ENCODE data around the gene GRIK5.
A peak's percentile ranks its signal among the peaks of the same experiment; 100 is the strongest.

The GRIK5 gene

DNA sequence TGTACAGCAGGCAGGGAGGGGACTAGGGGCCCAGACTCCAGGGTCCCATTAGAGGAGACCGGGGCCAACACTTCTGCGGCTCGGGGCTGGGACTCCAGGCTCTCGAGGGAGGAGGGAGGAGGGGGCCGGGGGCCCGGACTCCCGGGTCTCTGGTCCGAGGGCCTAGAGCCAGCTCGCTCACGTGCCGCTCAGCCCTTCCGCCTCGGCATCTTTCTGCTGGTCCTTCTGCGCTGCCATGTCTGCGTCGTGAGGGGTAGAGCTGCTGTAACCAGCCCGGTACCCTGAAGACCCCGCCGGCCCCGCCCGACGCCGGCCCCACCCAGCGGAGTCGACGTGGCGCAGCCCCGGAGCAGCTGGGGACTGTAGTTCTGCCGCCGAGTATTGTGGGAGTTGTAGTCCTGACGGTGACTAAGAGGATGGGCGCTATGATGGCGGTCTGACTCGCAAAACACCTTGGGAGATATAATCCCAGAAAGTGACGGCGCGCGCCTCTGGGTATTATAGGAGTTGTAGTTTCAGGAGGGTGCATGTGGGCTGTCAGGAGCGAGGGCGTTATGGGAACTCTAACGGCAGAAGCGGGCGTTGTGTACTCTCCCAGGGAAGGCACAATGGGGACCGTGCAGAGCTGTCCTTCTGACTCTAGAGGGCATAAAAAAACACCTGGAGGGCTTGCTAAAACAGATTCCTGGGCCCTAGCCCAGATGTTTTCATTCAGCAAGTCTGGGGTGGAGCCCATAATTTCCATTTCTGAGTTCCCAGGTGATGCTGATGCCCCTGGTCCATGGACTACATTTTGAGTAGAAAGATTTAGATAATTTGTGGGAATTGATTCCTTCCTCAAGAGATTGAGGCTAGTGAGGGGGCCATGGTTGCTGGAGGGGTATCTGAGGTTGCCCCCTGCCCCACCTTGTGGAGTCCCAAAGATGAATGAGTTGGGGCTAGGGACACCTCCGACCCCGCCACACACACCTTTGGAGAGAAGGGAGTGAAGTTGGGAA is 110.7 kb downstream of the GRIK5 start, which contains the start of gene RABAC1 (continued):
- TF ChIP-seq ZNF513 (tag by site-specific recombination; IDR thresholded peaks at IDR 0.05) = no peak
- TF ChIP-seq WT1 (tag by site-specific recombination; IDR thresholded peaks at IDR 0.05) = 0 out of 2 replicates have a peak, but pooled peaks have one; percentile 8
- no peak for TF ChIP-seq ZNF311 (tag by site-specific recombination; IDR thresholded peaks at IDR 0.05; ENCODE audit: borderline replicate concordance)
- no peak for TF ChIP-seq ZNF155 (tag by site-specific recombination; IDR thresholded peaks at IDR 0.05)
- TF ChIP-seq AEBP2 (tag by site-specific recombination; IDR thresholded peaks at IDR 0.05; ENCODE audit: borderline replicate concordance) = no peak
- TF ChIP-seq ZNF280D (tag by site-specific recombination; IDR thresholded peaks at IDR 0.05) = no peak
- no peak for TF ChIP-seq HOXA7 (CRISPR knock-in tag; IDR thresholded peaks at IDR 0.05; ENCODE audit: borderline replicate concordance)
- TF ChIP-seq ZNF366 (tag by site-specific recombination; conservative IDR thresholded peaks at IDR 0.05) = no peak
- no peak for TF ChIP-seq ZNF510 (tag by site-specific recombination; IDR thresholded peaks at IDR 0.05; ENCODE audit: insufficient replicate concordance)
- no peak for TF ChIP-seq ZNF426 (tag by site-specific recombination; IDR thresholded peaks at IDR 0.05)
- TF ChIP-seq, protein P1, sequence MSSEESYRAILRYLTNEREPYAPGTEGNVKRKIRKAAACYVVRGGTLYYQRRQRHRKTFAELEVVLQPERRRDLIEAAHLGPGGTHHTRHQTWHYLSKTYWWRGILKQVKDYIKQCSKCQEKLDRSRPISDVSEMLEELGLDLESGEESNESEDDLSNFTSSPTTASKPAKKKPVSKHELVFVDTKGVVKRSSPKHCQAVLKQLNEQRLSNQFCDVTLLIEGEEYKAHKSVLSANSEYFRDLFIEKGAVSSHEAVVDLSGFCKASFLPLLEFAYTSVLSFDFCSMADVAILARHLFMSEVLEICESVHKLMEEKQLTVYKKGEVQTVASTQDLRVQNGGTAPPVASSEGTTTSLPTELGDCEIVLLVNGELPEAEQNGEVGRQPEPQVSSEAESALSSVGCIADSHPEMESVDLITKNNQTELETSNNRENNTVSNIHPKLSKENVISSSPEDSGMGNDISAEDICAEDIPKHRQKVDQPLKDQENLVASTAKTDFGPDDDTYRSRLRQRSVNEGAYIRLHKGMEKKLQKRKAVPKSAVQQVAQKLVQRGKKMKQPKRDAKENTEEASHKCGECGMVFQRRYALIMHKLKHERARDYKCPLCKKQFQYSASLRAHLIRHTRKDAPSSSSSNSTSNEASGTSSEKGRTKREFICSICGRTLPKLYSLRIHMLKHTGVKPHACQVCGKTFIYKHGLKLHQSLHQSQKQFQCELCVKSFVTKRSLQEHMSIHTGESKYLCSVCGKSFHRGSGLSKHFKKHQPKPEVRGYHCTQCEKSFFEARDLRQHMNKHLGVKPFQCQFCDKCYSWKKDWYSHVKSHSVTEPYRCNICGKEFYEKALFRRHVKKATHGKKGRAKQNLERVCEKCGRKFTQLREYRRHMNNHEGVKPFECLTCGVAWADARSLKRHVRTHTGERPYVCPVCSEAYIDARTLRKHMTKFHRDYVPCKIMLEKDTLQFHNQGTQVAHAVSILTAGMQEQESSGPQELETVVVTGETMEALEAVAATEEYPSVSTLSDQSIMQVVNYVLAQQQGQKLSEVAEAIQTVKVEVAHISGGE (tag by site-specific recombination; conservative IDR thresholded peaks at IDR 0.05; ENCODE audit: low read depth) = peak; percentile 23; the same call in 1 of the 2 replicates
- TF ChIP-seq, protein P2, sequence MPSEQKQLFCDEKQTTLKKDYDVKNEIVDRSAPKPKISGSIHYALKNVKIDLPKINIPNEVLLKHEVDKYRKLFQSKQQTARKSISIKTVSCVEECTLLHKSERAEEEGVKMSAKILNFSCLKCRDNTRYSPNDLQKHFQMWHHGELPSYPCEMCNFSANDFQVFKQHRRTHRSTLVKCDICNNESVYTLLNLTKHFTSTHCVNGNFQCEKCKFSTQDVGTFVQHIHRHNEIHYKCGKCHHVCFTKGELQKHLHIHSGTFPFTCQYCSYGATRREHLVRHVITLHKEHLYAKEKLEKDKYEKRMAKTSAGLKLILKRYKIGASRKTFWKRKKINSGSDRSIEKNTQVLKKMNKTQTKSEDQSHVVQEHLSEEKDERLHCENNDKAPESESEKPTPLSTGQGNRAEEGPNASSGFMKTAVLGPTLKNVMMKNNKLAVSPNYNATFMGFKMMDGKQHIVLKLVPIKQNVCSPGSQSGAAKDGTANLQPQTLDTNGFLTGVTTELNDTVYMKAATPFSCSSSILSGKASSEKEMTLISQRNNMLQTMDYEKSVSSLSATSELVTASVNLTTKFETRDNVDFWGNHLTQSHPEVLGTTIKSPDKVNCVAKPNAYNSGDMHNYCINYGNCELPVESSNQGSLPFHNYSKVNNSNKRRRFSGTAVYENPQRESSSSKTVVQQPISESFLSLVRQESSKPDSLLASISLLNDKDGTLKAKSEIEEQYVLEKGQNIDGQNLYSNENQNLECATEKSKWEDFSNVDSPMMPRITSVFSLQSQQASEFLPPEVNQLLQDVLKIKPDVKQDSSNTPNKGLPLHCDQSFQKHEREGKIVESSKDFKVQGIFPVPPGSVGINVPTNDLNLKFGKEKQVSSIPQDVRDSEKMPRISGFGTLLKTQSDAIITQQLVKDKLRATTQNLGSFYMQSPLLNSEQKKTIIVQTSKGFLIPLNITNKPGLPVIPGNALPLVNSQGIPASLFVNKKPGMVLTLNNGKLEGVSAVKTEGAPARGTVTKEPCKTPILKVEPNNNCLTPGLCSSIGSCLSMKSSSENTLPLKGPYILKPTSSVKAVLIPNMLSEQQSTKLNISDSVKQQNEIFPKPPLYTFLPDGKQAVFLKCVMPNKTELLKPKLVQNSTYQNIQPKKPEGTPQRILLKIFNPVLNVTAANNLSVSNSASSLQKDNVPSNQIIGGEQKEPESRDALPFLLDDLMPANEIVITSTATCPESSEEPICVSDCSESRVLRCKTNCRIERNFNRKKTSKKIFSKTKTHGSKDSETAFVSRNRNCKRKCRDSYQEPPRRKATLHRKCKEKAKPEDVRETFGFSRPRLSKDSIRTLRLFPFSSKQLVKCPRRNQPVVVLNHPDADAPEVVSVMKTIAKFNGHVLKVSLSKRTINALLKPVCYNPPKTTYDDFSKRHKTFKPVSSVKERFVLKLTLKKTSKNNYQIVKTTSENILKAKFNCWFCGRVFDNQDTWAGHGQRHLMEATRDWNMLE (tag by site-specific recombination; conservative IDR thresholded peaks at IDR 0.05; ENCODE audit: low read depth) = no peak; the same call in 1 of the 2 replicates
- no peak for TF ChIP-seq ZNF433 (tag by site-specific recombination; IDR thresholded peaks at IDR 0.05; ENCODE audit: low read depth)
- peak; percentile 92 for TF ChIP-seq ZNF121 (tag by site-specific recombination; IDR thresholded peaks at IDR 0.05)
- TF ChIP-seq, protein P3, sequence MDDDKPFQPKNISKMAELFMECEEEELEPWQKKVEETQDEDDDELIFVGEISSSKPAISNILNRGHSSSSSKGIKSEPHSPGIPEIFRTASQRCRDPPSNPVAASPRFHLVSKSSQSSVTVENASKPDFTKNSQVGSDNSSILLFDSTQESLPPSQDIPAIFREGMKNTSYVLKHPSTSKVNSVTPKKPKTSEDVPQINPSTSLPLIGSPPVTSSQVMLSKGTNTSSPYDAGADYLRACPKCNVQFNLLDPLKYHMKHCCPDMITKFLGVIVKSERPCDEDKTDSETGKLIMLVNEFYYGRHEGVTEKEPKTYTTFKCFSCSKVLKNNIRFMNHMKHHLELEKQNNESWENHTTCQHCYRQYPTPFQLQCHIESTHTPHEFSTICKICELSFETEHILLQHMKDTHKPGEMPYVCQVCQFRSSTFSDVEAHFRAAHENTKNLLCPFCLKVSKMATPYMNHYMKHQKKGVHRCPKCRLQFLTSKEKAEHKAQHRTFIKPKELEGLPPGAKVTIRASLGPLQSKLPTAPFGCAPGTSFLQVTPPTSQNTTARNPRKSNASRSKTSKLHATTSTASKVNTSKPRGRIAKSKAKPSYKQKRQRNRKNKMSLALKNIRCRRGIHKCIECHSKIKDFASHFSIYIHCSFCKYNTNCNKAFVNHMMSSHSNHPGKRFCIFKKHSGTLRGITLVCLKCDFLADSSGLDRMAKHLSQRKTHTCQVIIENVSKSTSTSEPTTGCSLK (tag by site-specific recombination; IDR thresholded peaks at IDR 0.05) = no peak
- TF ChIP-seq ZNF785 (tag by site-specific recombination; IDR thresholded peaks at IDR 0.05) = no peak
- TF ChIP-seq, protein P4, sequence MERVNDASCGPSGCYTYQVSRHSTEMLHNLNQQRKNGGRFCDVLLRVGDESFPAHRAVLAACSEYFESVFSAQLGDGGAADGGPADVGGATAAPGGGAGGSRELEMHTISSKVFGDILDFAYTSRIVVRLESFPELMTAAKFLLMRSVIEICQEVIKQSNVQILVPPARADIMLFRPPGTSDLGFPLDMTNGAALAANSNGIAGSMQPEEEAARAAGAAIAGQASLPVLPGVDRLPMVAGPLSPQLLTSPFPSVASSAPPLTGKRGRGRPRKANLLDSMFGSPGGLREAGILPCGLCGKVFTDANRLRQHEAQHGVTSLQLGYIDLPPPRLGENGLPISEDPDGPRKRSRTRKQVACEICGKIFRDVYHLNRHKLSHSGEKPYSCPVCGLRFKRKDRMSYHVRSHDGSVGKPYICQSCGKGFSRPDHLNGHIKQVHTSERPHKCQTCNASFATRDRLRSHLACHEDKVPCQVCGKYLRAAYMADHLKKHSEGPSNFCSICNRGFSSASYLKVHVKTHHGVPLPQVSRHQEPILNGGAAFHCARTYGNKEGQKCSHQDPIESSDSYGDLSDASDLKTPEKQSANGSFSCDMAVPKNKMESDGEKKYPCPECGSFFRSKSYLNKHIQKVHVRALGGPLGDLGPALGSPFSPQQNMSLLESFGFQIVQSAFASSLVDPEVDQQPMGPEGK (tag by site-specific recombination; IDR thresholded peaks at IDR 0.05) = peak; percentile 92
